22Rv1 (cell line): Measurements from ENCODE around the gene REPS2.

Experiments
- ZFX ChIP-seq: fragments of 450-650 bp; IDR thresholded peaks from 2 replicates; pipeline ENCODE4 v1.6.1; 2017; ENCODE audit warnings: antibody characterized with exemption, borderline replicate concordance
- TF ChIP-seq, protein P1 (sequence below): fragments of 450-650 bp; IDR thresholded peaks from 2 replicates; pipeline ENCODE4 v1.5.1; 2017; ENCODE audit warnings: mild to moderate bottlenecking

GRCh38 chrX:16999275-16999674 lies 52.8 kb downstream of the REPS2 start:
- TF ChIP-seq, protein P1, sequence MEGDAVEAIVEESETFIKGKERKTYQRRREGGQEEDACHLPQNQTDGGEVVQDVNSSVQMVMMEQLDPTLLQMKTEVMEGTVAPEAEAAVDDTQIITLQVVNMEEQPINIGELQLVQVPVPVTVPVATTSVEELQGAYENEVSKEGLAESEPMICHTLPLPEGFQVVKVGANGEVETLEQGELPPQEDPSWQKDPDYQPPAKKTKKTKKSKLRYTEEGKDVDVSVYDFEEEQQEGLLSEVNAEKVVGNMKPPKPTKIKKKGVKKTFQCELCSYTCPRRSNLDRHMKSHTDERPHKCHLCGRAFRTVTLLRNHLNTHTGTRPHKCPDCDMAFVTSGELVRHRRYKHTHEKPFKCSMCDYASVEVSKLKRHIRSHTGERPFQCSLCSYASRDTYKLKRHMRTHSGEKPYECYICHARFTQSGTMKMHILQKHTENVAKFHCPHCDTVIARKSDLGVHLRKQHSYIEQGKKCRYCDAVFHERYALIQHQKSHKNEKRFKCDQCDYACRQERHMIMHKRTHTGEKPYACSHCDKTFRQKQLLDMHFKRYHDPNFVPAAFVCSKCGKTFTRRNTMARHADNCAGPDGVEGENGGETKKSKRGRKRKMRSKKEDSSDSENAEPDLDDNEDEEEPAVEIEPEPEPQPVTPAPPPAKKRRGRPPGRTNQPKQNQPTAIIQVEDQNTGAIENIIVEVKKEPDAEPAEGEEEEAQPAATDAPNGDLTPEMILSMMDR: no peak
- TF ChIP-seq ZFX: no peak
